GM12865 (cell line): ENCODE results near the gene UBASH3B.
A peak's percentile ranks its signal among the peaks of the same experiment; 100 is the strongest.

Experiments
- DNase-seq: peaks from one replicate; pipeline ENCODE4 v3.0.0; 2010; ENCODE audit warnings: low read depth
- H3K4me3 ChIP-seq: 2 replicates; pipeline ENCODE4 v1.5.1; 2011; ENCODE audit warnings: mild to moderate bottlenecking, low read depth, low read length, control low read depth
- TF ChIP-seq, protein P1 (sequence below): IDR thresholded peaks from 2 replicates; pipeline ENCODE4 v1.5.1; 2011; ENCODE audit warnings: low read length, control low read depth, low read depth, inconsistent platforms; ENCODE audit not compliant: insufficient read depth; ENCODE audit errors: missing control alignments

UBASH3B gene

DNA sequence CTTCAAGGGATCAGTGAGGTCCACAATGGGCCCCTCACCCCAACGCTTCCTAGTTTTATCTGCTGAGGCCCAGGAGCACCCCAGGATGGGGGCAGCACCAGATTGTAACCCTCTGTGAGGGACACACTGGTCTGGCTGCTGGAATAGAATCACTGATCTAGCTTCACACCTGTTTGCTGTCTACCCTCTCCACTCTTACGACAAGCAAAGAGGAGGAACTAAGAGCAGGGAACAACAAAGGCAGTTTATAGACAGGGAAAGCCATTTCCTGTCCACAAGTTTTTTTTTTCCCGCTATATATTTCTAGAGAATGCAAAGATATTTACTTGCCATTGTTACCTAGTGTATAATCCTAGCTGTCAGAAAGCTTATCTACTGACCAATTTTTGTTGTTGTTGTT lies 121.8 kb downstream of the UBASH3B start:
- H3K4me3 ChIP-seq = no peak overlapping the region
- TF ChIP-seq, protein P1, sequence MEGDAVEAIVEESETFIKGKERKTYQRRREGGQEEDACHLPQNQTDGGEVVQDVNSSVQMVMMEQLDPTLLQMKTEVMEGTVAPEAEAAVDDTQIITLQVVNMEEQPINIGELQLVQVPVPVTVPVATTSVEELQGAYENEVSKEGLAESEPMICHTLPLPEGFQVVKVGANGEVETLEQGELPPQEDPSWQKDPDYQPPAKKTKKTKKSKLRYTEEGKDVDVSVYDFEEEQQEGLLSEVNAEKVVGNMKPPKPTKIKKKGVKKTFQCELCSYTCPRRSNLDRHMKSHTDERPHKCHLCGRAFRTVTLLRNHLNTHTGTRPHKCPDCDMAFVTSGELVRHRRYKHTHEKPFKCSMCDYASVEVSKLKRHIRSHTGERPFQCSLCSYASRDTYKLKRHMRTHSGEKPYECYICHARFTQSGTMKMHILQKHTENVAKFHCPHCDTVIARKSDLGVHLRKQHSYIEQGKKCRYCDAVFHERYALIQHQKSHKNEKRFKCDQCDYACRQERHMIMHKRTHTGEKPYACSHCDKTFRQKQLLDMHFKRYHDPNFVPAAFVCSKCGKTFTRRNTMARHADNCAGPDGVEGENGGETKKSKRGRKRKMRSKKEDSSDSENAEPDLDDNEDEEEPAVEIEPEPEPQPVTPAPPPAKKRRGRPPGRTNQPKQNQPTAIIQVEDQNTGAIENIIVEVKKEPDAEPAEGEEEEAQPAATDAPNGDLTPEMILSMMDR = no peak
- DNase-seq = no peak

DNA sequence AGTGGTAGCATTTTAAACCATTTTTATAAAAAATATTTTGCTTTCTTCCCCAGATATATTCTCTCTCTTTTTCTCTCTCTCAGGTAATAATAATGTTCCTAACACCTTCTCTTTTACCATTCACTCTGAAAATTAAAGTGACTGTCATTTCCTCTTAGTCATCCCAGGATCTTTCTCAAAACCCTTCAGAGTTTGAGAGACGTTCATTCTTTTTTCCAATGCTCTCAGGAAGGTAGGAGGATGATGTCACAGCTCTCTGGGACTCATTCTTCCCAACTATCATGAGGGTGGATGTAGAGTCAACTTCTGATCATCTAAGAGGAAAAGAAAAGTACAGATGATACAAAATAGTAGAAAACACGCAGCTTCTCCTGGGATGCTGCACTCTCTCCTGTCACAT lies 122.6 kb downstream of the UBASH3B start:
- no peak overlapping the region for H3K4me3 ChIP-seq
- TF ChIP-seq, protein P1 = no peak
- DNase-seq = no peak

DNA sequence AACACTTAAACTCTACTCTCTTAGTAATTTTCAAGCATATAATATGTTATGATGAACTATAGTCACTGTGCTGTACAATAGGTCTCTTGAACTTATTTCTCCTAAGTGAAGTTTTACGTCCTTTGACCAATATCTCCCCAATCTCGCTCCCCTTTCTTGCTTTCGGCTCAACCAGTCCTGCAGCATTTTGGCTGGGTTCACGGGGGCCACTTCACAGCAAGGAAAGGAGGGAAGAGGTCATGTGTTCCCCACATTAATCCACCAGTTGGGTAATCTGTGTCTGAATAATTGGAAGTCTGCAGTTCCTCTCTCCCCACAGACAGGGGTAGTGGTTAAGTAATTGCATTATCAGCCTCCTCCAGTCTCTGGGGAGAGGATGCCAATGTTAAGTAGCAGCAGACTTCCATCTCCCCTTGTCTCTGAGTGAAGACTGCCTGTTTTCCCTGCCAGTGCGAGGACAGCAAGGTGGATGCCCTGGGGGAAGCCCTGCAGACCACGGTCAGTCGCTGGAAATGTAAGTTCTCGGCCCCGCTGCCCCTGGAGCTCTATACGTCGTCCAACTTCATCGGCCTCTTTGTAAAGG lies 123.6 kb downstream of the UBASH3B start:
- TF ChIP-seq, protein P1 = no peak
- no peak overlapping the region for H3K4me3 ChIP-seq
- DNase-seq = no peak

DNA sequence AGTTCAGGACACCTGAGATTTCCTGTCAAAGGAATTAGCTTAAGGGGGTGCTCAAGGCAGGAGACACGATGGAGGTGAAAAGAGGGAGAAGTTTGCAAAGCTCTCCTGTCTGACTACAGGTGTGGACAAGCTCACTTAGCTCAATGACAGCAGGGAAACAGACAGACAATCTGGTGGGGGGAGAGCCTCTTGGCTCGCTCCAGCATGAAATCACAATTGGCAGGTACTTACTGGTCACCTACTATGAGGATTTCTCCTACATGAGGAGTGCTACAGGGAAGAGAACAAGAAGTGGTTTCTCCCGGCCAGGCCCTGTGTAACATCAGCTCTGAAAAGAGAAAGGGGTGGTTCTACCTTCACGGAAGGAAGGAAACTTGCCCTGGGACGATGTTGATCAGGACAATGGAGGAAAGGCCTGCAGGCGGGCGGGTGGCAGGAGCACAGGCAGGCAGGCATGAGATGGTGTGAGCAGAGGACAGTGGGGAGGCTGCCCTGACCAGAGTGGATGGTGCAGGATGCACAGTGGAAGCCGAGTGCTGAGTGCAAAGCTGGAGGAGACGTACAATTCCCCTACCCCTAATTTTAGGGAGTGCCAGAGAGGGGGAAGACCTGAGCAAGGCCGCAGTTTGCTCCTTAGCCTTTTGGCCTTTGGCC lies 124.9 kb downstream of the UBASH3B start:
- no peak for DNase-seq
- TF ChIP-seq, protein P1 = no peak
- H3K4me3 ChIP-seq = no peak overlapping the region

DNA sequence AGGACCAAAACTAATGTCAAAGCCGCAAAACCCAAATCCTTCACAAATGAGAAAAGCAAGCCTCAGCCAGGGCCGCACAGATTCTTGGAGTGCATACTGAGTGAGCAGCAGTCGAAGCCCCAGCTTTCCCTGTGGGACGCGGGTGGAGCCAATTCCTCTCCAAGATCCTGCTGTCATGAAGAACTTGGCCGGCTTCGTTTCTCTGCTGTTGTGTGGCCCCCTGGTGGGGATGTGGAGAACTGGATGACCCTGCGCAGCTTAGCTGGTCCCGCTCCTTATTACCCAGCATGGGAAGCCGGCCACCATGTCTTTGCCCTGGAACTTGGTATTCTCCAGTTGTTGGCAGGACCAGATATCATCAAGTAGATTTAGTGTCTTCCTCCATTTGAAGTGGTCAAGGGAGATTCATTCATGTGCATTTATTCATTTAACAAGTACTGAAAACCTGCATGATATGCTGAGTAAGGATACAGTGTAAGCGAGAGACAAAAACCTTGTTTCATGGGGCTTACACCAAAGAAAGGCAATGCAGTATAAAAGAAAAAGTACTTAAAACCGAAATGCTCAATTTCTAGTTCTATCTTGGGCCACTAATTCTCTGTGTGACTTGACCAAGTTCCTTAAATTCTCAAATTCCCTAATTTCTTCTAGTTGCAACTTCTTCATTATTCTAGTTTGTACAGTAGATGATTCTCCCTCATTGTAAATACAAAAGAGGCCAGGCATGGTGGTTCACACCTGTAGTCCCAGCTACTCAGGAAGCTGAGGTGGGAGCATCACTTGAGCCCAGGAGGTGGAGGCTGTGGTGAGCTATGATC lies 126.1 kb downstream of the UBASH3B start:
- DNase-seq = peak; percentile 76
- TF ChIP-seq, protein P1 = peak; percentile 91
- H3K4me3 ChIP-seq = no peak overlapping the region

DNA sequence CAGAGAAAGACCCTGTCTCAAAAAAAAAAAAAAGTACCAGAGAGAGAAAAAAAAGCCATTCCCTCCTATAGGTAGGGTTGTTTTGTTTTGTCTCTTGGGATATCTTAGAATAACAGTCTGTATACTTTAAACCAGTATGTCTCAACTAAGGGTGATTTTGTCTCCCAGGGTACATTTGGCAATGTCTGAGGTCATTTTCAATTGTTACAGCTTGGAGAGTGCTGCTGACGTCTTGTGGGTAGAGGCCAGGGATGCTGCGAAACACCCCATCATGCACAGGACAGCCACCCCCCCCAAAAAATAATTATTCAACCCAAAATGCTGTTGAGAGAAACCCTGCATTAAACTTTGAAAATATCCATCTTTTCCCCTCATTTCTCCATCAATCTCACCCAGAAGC lies 126.7 kb downstream of the UBASH3B start:
- DNase-seq = no peak
- TF ChIP-seq, protein P1 = no peak
- H3K4me3 ChIP-seq = no peak overlapping the region
